Stimulated activated CD4-positive, alpha-beta T cell treated with anti-CD3 and anti-CD28 coated beads, Interleukin-4, amount 100 ng/mL, for 48 hours (primary cell): ENCODE data around the gene RIT1.

Source experiments
- DNase-seq, 2 donors: peaks; one replicate each; pipeline ENCODE4 v3.0.0-alpha.2; 2020; ENCODE audit warnings: low read depth in 2 of 2

The RIT1 gene

DNA sequence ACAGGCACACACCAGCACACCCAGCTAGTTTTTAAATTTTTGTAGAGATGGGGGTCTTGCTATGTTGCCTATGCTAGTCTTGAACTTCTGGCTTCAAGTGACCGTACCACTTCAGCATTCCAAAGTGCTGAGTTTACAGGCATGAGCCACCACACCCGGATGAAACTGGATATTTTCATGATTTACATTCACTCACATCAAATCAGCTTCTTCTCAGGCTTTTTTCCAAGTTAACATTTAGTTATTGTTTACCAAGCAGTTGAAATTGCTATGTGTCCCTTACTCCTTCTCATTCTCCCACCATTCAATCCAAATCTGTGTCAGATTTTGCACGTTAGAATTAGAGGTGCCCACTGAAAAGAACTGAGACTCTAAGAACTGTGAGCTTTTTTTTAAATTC lies 18.4 kb downstream of the RIT1 start:
- DNase-seq = no peak

DNA sequence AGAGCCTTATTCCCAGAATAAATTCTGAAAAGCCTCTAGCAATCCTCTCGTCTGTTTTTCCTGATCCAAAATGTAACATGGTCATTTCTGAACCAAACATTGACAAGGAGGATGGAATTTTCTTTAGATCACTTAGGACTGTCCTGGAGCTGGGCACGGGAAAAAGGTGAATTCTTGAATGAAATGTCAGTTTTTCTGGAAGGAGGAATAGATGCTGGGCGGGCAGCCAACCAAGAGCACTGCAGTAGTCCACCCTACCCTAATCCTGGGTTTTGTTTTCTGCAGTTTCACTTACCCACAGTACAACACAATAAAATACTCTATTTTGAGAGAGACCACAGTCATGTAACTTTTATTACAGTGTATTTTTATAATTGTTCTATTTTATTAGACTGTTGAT lies 20.9 kb downstream of the RIT1 start:
- no peak for DNase-seq

DNA sequence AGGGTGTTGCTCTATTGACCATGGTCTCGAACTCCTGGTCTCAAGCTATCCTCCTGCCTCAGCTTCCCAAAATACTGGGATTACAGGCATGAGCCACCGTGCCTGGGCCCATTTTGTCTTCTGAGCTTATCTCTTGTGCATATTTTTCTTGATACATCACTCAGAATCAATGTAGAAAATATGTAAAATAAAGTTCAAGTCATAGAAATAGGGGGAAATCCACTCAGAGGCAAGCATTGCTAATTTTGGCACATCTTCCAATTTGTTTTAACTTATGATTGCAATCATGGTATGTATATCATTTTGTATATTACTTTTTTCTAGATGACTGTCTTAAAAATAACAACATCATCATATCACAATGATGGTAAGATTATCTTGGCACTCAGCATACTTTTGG lies 21.6 kb downstream of the RIT1 start:
- DNase-seq = no peak

DNA sequence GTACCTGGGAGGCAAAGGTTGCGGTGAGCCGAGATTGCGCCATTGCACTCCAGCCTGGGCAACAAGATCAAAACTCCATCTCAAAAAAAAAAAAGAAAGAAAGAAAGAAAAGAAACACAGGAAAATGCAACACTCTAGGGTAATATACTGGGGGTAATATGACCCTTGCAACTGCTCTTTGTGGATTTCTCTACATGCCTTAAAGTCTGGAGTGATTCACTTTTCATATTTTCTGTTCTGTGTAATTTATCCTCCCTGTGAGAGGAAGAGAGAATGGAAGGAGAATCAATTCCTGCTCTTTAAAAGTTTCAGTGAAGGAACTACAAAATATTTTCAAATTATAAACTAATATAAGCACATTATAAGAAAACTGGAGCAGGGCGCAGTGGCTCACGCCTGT lies 22.7 kb downstream of the RIT1 start:
- no peak for DNase-seq

DNA sequence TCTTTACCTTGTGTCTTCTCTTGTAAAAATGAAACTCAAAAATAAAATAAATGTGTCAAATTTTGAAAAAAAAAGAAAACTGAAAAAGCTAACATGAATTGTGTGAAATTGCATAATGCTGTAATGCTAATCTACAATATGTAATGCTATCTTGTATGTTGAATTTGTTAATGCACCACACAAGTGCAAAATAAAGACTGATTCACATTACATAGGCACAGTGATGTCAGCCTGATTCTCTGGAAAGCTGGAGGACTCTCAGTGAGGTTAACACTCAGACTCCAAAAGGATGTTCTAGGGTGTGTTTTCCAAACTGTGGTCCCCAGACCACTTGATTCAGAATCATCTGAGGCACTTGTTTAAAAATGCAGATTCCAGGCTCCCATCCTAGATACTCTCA lies 26.2 kb downstream of the RIT1 start:
- DNase-seq = no peak

DNA sequence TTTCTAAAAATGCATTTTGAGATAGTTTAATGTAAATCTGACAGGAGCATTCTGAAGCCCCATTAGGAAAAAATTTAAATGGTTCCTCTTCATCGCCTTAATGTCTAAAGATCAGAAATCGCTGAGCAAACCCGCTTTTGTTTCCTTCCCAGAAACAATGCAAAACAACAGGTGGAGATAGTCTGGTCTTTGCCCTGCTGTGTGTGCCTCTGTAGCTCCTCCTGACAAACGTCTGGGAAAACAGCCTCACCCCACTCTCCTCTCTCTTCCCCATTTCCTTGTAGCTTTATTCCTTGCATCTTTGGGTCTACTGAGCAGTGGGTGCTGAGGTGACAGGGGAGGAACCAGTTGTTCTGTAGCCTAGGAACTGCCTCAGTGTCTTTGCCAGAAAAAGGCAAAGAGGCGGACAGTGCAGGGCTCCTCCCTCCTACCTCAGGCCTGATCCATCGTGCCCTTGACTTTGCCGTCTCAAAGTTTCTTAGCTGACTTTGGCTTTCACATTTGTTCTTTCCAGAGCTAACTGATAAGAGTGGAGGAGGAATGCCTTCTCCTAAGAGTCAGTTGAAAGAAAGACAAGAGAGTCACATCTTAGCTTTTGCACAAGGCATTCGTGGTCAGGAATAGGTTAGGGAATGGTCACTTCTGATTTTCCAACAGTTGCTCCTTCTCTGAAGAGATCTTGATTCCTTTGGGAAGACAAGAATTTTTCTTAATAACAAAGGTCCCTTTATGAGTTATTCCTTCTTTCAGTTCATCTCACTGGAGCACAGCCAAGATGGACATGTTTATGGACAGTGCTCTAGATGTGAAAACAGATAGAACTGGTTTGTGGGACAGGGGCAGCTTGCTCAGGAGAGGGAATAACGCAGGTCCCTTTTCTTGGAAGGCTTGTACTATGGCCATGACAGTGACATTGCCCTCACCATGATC lies 26.9 kb downstream of the RIT1 start:
- no peak for DNase-seq

DNA sequence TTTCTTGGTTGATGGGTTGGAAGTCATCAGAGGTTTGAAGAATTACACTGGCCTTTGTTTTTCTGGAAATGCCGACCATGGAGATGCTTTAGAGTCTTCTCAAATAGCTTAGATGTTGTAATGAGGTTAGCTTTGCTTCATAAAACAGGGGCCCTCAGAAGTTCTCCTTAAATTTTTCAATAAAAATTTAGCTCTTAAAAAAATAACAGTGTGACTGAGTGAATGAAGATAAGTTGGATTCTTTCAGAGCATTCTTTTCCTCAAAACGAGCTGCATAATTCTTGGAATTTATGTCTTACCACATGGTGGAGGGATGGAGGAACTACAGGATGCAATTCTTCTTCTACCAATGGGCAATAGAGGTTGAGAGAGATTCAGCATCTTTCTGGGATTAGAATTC lies 28.4 kb downstream of the RIT1 start:
- no peak for DNase-seq

DNA sequence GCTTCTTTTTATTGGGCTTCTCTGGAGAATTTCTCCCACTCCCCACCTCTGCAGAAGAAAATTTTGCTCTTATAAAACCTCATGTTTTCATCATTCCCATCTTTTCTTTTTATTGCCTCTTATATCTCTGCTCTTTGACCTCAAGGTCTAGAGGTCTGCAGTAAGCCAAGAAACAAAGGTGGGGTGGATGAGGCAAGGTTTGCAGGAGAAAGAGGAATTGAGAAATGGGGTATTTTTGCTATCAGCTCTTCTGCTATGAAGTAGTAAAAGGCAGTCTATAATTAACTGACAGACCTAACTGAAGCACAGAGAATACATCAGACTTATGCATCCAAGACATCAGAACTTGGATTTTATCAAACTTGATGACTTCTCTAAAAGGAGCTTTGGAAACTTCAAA lies 28.9 kb downstream of the RIT1 start:
- DNase-seq = no peak

DNA sequence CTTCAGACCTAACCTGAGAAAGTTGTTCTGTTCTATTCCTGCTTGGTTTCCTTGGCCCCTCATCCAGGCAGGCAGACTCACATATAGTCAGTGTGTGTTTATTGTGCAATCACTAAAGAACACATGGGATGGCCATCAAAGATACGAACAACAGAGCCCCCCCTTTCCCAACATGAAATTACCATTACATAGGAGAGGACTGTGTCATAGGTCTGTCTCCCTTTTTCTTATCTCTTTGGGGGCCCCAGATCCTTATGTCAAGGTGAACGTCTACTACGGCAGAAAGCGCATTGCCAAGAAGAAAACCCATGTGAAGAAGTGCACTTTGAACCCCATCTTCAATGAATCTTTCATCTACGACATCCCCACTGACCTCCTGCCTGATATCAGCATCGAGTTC lies 30.2 kb downstream of the RIT1 start:
- DNase-seq = no peak

DNA sequence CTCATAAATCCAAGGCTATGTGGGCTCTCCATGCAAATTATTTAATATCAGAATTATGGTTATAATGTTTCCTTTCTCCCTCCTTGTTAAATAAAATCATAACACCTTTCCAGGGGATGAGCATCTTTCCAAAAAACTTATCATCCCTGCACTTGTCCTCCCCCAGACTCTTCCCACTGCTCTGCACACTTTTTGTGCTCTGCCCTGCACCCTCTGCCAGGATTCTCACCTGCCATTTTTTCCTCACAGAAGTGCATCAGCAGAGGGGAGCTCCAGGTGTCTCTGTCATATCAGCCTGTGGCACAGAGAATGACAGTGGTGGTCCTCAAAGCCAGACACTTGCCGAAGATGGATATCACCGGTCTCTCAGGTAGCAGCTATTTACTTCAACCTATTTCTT lies 30.9 kb downstream of the RIT1 start:
- no peak for DNase-seq

DNA sequence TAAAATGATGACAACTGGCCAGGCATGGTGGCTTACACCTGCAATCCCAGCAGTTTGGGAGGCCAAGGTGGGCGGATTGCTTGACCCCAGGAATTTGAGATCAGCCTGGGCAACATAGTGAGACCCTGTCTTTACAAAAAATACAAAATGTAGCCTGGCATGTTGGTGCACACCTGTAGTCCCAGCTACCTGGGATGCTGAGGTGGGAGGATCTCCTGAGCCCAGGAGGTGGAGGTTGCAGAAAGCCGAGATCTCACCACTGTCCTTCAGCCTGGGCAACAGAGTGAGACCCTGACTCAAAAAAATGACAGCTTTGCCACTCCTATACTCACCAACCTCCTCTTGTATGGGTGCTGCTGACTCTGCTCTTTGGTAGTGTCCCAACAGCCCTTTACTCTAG lies 33.2 kb downstream of the RIT1 start:
- DNase-seq = no peak

DNA sequence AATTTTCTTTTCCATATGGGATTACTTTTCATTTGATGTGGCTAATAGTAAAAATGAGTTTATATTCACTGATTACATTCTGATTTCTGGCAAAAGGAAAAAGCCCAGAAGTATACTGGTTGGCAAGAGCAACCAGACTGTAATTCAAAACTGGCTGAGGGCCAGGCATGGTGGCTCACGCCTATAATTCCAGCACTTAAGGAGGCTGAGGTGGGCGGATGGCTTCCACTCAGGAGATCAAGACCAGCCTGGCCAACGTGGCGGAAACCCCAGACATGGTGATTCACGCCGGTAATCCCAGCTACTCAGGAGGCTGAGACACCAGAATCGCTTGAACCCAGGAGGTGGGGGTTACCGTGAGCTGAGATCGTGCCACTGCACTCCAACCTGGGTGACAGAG lies 37.3 kb downstream of the RIT1 start:
- no peak for DNase-seq

DNA sequence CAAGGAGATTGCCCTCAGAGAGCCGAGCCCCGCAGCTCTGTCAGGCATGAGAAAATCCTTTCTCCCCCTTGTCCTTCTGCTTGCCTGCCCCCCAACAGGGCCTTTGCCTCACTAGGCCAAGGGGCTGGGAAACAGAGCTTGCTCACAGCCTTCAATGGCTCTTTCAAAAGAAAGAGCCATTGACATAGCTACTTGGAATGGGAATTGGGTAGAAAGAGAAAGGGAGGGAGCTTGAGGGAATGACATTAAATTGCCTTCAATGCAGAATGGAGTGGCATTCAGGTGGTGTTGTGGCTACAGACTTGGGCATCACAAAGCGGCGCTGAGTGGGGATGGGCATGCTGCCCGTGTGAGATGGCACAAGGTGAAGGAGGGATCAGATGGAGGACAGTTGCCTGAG lies 38.6 kb downstream of the RIT1 start:
- DNase-seq = no peak

DNA sequence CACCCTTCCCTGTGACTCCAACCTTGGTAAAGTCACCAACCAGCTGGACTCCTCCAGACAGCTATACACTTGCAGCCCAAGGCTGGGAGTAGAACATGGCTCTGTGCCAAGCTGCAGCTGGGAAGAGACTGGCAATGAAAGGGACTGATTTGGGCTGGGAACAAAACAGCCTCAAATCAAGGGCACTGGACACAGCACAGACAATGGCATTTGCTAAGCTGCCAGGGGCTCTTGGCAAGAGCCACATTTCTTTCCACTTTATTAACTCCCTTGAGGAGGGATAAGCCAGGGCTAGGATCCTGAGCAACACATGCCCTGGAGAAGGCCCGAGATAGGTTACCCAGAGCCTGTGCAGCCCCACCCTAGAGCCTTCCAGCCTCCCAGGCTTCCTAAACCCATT lies 39.8 kb downstream of the RIT1 start:
- no peak for DNase-seq

DNA sequence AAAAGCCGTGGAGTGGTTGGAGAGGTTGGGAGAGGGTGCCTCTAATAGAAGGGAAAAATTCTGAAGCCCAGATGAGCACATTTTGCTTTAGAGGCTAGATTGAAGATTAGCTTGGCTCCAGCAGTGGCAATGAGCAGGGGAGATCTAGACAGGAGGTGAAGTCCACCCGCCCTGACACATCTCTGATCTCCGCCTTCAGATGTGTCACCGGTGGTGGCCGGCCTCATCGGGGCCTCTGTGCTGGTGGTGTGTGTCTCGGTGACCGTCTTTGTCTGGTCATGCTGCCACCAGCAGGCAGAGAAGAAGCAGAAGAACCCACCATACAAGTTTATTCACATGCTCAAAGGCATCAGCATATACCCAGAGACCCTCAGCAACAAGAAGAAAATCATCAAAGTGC lies 43.4 kb downstream of the RIT1 start:
- DNase-seq = no peak

DNA sequence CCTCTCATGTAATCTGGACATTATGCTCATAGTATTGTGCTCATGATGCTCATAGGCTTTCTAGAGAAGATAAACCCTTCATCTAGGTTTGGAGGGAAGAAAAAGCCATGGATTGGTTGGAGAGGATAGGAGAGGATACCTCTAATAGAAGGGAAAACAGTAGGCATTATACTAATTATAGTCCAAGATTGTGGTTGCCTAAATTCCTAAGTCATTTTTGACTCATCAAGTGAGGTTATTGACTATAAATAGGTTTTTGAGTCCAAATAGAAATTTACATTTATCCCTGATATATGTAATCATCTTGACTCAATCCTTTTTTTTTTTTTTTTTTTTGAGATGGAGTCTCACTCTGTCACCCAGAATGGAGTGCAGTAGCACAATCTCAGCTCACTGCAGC lies 46.8 kb downstream of the RIT1 start:
- DNase-seq = no peak

DNA sequence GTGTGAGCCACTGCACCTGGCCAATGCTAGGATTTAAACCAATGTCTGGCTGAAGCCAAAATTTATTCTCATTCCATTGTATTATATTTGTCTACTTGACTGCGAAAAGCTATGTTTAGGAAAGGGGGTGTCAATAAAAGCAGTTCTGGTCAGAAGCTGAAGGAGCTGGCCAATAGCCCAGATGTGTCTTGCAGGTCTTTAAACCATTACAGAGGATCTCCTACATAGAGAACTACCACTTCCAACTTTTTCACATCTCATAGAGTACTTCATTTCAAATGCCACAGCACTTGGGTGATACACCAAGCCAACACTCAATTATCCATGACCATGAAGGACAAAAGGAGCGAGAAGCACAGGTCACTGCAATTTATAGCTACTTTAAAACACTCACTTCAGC lies 49.3 kb downstream of the RIT1 start:
- no peak for DNase-seq

DNA sequence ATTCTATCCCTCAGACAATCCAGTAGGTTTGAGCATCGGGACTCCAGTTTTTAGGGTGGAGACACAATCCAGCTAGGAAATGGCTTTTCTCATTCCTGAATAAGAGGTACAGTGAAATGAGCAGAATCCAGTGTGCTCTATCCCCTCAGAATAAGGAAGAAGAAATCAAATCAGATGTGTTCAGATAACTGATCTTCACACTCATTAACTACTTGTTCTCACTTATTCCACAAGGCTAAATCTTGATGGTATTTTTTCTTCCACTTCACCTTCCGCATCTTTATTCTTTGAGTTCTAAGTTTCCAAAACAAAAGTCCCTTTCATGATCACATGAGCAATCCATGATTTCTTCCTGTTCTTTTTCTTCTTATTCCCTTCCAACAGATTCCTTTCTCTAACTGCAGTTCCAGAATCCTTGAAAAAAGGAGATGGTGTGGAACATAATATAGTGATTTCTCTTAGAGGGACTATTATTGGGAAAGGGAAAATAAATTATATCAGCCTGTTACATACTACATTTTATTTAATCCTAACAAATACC lies 50.1 kb downstream of the RIT1 start:
- DNase-seq = no peak

DNA sequence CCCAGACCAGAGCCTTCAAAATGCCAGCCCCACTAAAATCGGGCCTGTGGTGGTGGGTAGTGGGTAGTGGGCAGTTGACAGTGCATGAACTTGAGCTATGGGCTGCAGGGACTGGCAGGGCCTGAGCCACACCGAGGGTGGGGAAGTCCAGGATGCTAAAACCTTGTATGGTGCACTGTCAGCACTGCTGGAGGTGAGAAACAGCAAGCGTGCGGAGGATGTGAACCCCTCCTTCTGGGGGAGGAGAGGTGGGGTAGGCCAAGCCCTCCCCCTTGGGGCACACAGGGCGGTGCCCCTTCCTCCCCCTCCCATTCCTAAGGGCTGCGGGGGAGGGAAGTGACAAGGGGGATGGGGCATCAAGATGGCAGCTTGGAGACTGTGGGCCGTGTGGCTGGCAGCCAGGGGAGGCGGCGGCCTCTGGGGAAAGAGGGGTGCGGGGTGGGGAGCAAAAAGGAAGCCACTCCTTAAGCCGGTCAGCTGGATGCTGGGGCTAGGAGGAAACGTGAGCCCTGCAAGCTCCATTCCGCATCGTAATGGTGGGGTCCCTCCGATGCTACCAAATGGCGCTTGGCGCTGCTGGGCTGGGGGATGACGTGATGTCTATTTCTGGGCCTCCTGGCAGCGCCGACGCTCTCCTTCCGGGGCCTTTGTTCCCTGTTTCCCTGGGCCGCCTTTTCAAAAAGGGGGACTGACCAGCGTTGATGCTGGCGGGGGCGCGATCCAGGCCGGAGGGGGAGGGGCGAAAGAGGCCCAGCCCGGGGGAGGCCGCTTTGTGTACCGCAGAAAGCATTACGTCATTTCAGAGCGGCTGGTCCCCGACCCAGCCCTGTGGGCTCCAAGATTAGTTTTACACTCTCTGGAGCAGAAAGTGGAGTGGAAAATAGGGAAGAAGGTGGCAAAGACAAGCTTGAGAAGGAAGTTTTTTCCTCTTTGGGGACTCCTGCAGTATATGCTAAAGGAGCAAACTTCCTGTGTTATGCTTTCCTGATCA lies 51.0 kb downstream of the RIT1 start:
- peak; percentile 35 to 55 for DNase-seq

DNA sequence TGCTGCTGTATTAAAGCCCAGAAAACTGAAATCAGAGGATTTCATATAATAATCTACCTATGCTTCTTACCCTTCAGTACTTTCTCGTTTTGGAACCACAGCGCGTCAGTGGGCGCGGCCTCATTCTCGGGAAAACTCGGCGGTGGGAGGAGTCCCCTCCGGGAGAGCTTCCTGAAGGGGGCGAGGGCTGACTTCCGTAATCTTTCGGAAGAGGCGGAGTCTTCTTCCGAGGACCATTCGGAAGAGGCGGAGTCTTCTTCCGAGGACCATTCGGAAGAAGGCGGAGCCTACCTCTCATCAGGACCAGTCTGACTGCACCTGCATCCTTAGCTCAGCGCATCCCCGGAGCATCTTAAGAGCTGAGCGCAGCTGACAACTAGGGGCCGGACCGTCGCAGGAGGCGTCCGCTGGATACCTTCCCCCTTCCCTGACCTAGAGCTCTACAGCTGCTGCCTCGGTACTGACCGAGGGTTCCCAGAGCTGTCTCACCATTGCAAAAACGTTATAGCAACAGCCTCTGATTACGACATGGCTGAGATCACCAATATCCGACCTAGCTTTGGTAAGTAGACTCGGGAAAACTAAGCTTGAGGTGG lies 51.8 kb downstream of the RIT1 start, which contains the start of gene SYT11:
TSS of gene SYT11 (plus strand) at position 334 of the 596 bp plus-strand sequence. CDS start at position 529, 195 bp downstream.
- DNase-seq = peak; percentile 95

DNA sequence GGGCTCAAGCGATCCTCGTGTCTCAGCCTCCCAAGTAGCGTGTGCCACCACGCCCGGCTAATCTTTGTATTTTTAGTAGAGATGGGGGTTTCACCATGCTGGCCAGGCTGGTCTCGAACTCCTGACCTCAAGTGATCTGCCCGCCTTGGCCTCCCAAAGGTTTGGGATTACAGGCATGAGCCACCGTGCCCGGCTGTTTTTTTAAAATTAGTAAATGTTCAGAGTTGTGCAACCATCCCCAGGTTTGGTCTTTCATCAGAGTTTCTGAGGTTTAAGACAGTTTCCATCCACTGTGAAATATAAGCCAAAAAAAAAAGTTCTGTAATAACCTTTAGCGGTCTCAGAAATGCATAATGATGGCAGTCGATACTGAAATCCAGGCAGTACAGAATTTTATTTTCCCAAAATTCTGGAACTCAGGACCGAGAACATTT lies 52.3 kb downstream of the RIT1 start:
- peak in 1 of 2 donors; percentile 22 for DNase-seq
